Heart left ventricle (tissue), 16 donors: Measurements from ENCODE around the gene APOL4. TPM values are rescaled to one million over a fixed set of nuclear protein-coding genes. Genes with fewer than 3 reads are reported as not detected.

Source experiments
- ATAC-seq, 4 donors: fragments of 200-7000 bp; cut with Tn5 transposase; one replicate each; pipeline ENCODE4 v1.9.1; 2020 to 2022; ENCODE audit warnings: moderate library complexity in 4 of 4, mild to moderate bottlenecking in 3 of 4, moderate number of reproducible peaks in 1 of 4
- DNase-seq, 5 donors: peaks; one replicate each; pipeline ENCODE4 v3.0.0-alpha.2; 2020
- H3K27ac ChIP-seq, 12 donors: fragments of 200-600 bp; sonication (generic) in 4 of 12; one replicate each; pipeline versions ENCODE4 v1.5.0 to v1.8.0; 2016 to 2022; ENCODE audit warnings: mild to moderate bottlenecking in 2 of 12
- H3K27me3 ChIP-seq, 9 donors: fragments of 200-600 bp; sonication (generic) in 2 of 9; one replicate each; pipeline versions ENCODE4 v1.5.1 to v1.8.0; 2016 to 2022; ENCODE audit warnings: mild to moderate bottlenecking in 3 of 9
- H3K36me3 ChIP-seq, 9 donors: fragments of 200-600 bp; sonication (generic) in 2 of 9; one replicate each; pipeline versions ENCODE4 v1.5.0 to v1.8.0; 2018 to 2022; ENCODE audit warnings: mild to moderate bottlenecking in 2 of 9
- H3K4me1 ChIP-seq, 12 donors: fragments of 200-600 bp; sonication (generic) in 4 of 12; one replicate each; pipeline versions ENCODE4 v1.5.0 to v1.8.0; 2016 to 2022; ENCODE audit warnings: mild to moderate bottlenecking in 3 of 12
- H3K4me3 ChIP-seq, 12 donors: fragments of 200-600 bp; sonication (generic) in 4 of 12; one replicate each; pipeline versions ENCODE4 v1.5.0 to v1.8.0; 2017 to 2022; ENCODE audit warnings: mild to moderate bottlenecking in 9 of 12, moderate library complexity in 4 of 12
- H3K9me3 ChIP-seq, 12 donors: fragments of 200-600 bp; sonication (generic) in 4 of 12; one replicate each; pipeline versions ENCODE4 v1.5.0 to v1.8.0; 2016 to 2022; ENCODE audit warnings: mild to moderate bottlenecking in 1 of 12
- POLR2A ChIP-seq, 2 donors: fragments of 450-650 bp; IDR thresholded peaks; one replicate each; pipeline ENCODE4 v1.6.1; 2017; ENCODE audit warnings: antibody characterized with exemption in 2 of 2, mild to moderate bottlenecking in 2 of 2, moderate library complexity in 2 of 2
- WGBS, 4 donors: extraction: QIAGEN DNeasy Blood & Tissue Kit in 2 of 4; methylation state at CpG; one replicate each; pipeline versions ENCODE4 v1.1.5 to v1.1.7; 2013 to 2018; 5-methylcytosine and 5-hydroxymethylcytosine counted together
- intact Hi-C, 10 donors: fragments of 100-400 bp; cut with DNase I; formaldehyde crosslinking; loops; one replicate each; pipeline versions ENCODE4 v1.11.1 to v1.14.2; 2022
- polyA plus RNA-seq, 2 donors: library from polyadenylated mRNA; stranded (reverse); fragments of 200-250 nt; gene quantifications; one replicate each; pipeline ENCODE4 v1.2.3, GENCODE V29; 2013
- total RNA-seq, 9 donors: library from RNA; depleted of rRNA in 2 of 9; stranded (reverse); fragments of >200 nt in 2 of 9; fragmentation: NEBNext Ultra II Directional in 3 of 9; extraction: Animal tissue kit (Norgen Biotek cat#: 25700) in 3 of 9; gene quantifications; one replicate each; pipeline versions ENCODE4 v1.1.0 to v1.2.4, GENCODE V29; 2016 to 2023
- TF ChIP-seq, protein P1 (sequence below), 12 donors: fragments of 200-600 bp; sonication (generic) in 4 of 12; IDR thresholded peaks; one replicate each; pipeline versions ENCODE4 v1.5.0 to v1.8.0; 2018 to 2022; ENCODE audit warnings: antibody characterized with exemption in 12 of 12, mild to moderate bottlenecking in 5 of 12
- donor health status: ischemic (EF 13 %, LVEDD 7.1; RV severe dilation, severe dysfunction).
- donor health status: healthy with polysubstance abuse.
- donor health status: DM: no; HTN: yes; CAD: no.
- donor health status: DM: no; HTN: no; CAD: no.
- donor health status: ischemic (EF 25% LVEDD 6.9; RV normal size, moderate dysfunction).
- donor health status: ischemic (EF 25% LVEDD 5.7; RV mildly dilated, moderate dysfunction).
- donor health status: healthy.
- donor health status: DM: yes; HTN: yes; CAD: no.
- donor health status: ischemic (EF 35%, LVEDD 5.7; RV mildly dilated, moderate dysfunction).
- donor health status: nonischemic (EF 11% LVEDD 7.7; RV severe dilation, severe dysfunction).
- donor health status: DM: yes; HTN: yes; CAD: no.
- donor health status: PGD.
- donor health status: ischemic (EF 29% LVEDD 5.4; RV normal size, mild dysfunction).
- donor health status: nonischemic (EF 23%, LVEDD 6.1; RV moderate dilation, normal function).

APOL4 gene
- total and polyA plus RNA-seq, 11 donors = 1.7 to 26.5 (median 4.0) TPM; not detected in 2

- H3K36me3 ChIP-seq = no peaks in the 10 kb centered on the region
- ATAC-seq (no peak), DNase-seq (no peak)
- TF ChIP-seq, protein P1, sequence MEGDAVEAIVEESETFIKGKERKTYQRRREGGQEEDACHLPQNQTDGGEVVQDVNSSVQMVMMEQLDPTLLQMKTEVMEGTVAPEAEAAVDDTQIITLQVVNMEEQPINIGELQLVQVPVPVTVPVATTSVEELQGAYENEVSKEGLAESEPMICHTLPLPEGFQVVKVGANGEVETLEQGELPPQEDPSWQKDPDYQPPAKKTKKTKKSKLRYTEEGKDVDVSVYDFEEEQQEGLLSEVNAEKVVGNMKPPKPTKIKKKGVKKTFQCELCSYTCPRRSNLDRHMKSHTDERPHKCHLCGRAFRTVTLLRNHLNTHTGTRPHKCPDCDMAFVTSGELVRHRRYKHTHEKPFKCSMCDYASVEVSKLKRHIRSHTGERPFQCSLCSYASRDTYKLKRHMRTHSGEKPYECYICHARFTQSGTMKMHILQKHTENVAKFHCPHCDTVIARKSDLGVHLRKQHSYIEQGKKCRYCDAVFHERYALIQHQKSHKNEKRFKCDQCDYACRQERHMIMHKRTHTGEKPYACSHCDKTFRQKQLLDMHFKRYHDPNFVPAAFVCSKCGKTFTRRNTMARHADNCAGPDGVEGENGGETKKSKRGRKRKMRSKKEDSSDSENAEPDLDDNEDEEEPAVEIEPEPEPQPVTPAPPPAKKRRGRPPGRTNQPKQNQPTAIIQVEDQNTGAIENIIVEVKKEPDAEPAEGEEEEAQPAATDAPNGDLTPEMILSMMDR (IDR thresholded peaks at IDR 0.05) = no peak
- no peak for TF ChIP-seq POLR2A (IDR thresholded peaks at IDR 0.05)
- H3K4me1 ChIP-seq = peaks cover 4 to 24% (median 22%) of the 10 kb centered on the region in 12 donors
- peaks cover 0 to 13% (median 0%) of the 10 kb centered on the region in 12 donors for H3K9me3 ChIP-seq
- H3K27me3 ChIP-seq = no peaks in the 10 kb centered on the region
- H3K27ac ChIP-seq = no peak overlapping the region
- intact Hi-C loops = loop anchor here in 1 of 10 donors (10.0 kb wide), 1 partner anchor 102 kb away; no protein-coding TSS in a partner anchor
- no peak overlapping the region for H3K4me3 ChIP-seq
- WGBS, 4 donors = 87 to 92% (median 90%) methylated on average over 3 of the region's 3 CpGs
These were observed 45.1 kb upstream of the APOL4 start for GRCh38 chr22:36246718-36247117.

GRCh38 chr22:36245805-36246356 is 44.3 kb upstream of the APOL4 start:
- Histone ChIP-seq H3K27me3 (no peaks in the 10 kb centered on the region), H3K4me3 (no peak overlapping the region), H3K4me1 (peaks cover 4 to 24% (median 22%) of the 10 kb centered on the region in 12 donors), H3K27ac (peak overlapping the region in 3 of 12 donors; percentile 51 to 75 (median 62)), H3K36me3 (no peaks in the 10 kb centered on the region), H3K9me3 (peaks cover 0 to 13% (median 0%) of the 10 kb centered on the region in 12 donors)
- DNase-seq = no peak
- ATAC-seq = no peak
- 66 to 97% (median 70%) methylated on average over 4 of the region's 4 CpGs for WGBS, 4 donors
- intact Hi-C loops = loop anchor here in 2 of 10 donors (2.0 to 10.0 kb wide), 2 partner anchors 31 to 101 kb away; no protein-coding TSS in a partner anchor
- TF ChIP-seq, protein P1 (IDR thresholded peaks at IDR 0.05) = no peak
- TF ChIP-seq POLR2A (IDR thresholded peaks at IDR 0.05) = no peak

- no peak overlapping the region for H3K4me3 ChIP-seq
- intact Hi-C loops = loop anchor here in 3 of 10 donors (2.0 to 10.0 kb wide), 3 partner anchors 32 to 100 kb away; no protein-coding TSS in a partner anchor
- H3K27ac ChIP-seq = peak overlapping the region; percentile 51 to 82 (median 74)
- peaks cover 4 to 28% (median 25%) of the 10 kb centered on the region in 12 donors for H3K4me1 ChIP-seq
- H3K9me3 ChIP-seq = peaks cover 0 to 13% (median 0%) of the 10 kb centered on the region in 12 donors
- H3K36me3 ChIP-seq = no peaks in the 10 kb centered on the region
- 47 to 74% (median 68%) methylated on average over 5 of the region's 5 CpGs for WGBS, 4 donors
- H3K27me3 ChIP-seq = no peaks in the 10 kb centered on the region
- ATAC-seq (peak; percentile 43 to 86 (median 74)), DNase-seq (peak in 2 of 5 donors; percentile 51 to 73)
- TF ChIP-seq POLR2A (IDR thresholded peaks at IDR 0.05) = no peak
- TF ChIP-seq, protein P1 (IDR thresholded peaks at IDR 0.05) = no peak
These were observed 43.1 kb upstream of the APOL4 start for GRCh38 chr22:36244522-36245391.

- Histone ChIP-seq H3K4me1 (peaks cover 4 to 31% (median 27%) of the 10 kb centered on the region in 12 donors), H3K9me3 (peaks cover 0 to 10% (median 0%) of the 10 kb centered on the region in 12 donors), H3K36me3 (no peaks in the 10 kb centered on the region), H3K27me3 (no peaks in the 10 kb centered on the region), H3K27ac (peak overlapping the region; percentile 51 to 82 (median 74)), H3K4me3 (no peak overlapping the region)
- WGBS, 4 donors = 64 to 87% (median 70%) methylated on average over 4 to 5 of the region's 5 CpGs
- TF ChIP-seq POLR2A (IDR thresholded peaks at IDR 0.05) = no peak
- TF ChIP-seq, protein P1 (IDR thresholded peaks at IDR 0.05) = no peak
- ATAC-seq = peak in 2 of 4 donors; percentile 21 to 37
- intact Hi-C loops = loop anchor here in 3 of 10 donors (2.0 to 10.0 kb wide), 3 partner anchors 33 to 99 kb away; no protein-coding TSS in a partner anchor
- peak in 2 of 5 donors; percentile 34 to 60 for DNase-seq
These were observed 42.4 kb upstream of the APOL4 start for GRCh38 chr22:36243986-36244385.
